Mucosa of stomach (tissue), 1 donor: ENCODE results near the gene TRIM31.

ENCODE experiments used
- H3K27me3 ChIP-seq: one replicate; pipeline ENCODE4 v1.7.0; 2013; ENCODE audit warnings: mild to moderate bottlenecking, low read length; ENCODE audit not compliant: control insufficient read depth, insufficient read depth
- H3K36me3 ChIP-seq: one replicate; pipeline ENCODE4 v1.7.0; 2013; ENCODE audit warnings: low read length; ENCODE audit not compliant: control insufficient read depth, insufficient read depth
- H3K4me1 ChIP-seq: one replicate; pipeline ENCODE4 v1.7.0; 2013; ENCODE audit warnings: mild to moderate bottlenecking, low read length; ENCODE audit not compliant: control insufficient read depth, insufficient read depth
- H3K4me3 ChIP-seq: one replicate; pipeline ENCODE4 v1.7.0; 2013; ENCODE audit warnings: low read length
- H3K9ac ChIP-seq: one replicate; pipeline ENCODE4 v1.7.0; 2013; ENCODE audit warnings: mild to moderate bottlenecking, low read length, moderate library complexity
- H3K9me3 ChIP-seq: one replicate; pipeline ENCODE4 v1.7.0; 2013; ENCODE audit warnings: mild to moderate bottlenecking, low read length, moderate library complexity; ENCODE audit not compliant: control insufficient read depth
- donor health status: Pancreatic carcinoma.

TRIM31 gene

DNA sequence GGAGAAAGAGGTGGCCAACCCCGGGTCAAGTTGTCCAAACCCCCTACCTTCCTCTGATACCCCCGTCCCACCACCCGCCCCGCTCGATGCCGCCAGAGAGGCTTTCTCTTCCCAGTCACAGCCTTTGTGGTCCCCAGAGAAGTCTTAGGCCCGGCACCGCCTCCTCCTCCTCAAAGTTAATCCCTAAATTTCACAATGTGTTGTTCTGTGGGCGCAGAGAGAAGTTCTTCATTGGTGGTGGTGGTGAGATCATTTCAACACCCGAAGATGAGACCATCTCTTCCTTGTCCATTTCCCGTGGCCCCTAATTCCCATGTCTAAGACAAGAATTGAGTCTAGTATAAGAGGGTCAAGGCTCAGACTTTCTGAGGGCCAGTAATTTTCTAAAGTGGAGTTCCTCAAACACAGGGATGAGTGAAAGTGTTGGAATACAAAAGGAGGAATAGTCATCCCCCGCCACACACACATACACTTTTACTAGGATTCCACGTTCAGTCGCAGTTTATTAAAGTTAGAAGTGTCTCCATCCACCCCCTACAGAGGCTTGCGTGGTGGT is 10.4 kb downstream of the TRIM31 start:
- Histone ChIP-seq H3K27me3 (peaks cover 7% of the 10 kb centered on the region), H3K9ac (peak overlapping the region; percentile 55), H3K4me1 (peaks cover 50% of the 10 kb centered on the region), H3K9me3 (no peaks in the 10 kb centered on the region), H3K36me3 (no peaks in the 10 kb centered on the region), H3K4me3 (peak overlapping the region; percentile 73)

DNA sequence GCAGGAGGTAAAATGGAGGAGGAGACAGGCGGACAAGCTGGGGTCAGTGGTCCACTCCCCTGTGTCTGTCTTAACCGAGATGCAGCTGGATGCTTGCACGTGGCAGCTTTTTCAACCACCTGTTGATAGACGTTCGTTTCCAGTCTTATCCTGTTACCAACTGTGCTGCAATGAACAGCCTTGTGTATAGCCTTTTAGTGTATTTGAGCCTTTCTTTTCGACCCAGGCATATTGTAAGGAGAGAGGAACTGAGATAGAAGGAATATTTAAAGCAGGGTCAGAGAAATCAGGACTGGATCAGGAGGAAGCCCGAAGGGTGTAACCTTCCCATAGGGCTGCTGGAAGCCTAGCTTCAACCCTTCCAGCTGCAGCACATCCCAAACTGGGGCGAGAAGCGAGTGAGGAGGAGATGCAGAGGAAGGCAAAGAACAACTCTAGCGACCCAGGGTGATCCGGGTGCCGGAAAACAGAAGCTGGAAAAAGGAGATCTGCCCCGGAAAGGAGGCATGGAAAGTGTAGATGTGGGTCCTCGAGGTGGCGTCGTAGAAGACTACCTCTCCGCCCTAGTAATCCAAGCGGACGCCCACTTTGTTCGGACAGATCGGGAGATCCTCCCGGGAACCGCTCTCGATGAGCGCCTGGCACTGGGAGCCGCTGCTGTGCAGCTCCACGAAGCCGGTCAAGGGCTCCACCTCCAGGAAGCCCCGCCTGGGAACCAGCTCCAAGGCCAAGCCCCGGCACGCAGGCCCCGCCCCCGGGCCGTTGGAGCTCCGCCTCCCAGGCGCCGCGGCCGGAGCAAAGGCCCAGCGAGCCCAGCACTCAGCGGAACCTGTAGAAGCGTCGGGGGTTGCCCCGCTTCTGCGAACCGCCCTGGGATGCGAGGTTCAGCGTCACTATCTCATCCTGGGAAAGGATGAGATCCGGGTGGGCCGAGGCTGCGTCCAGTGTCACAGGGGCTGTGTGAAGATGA is 11.2 kb downstream of the TRIM31 start:
- peaks cover 7% of the 10 kb centered on the region for H3K27me3 ChIP-seq
- H3K9ac ChIP-seq, result peak overlapping the region; percentile 61
- H3K4me3 ChIP-seq, result peak overlapping the region; percentile 23
- no peaks in the 10 kb centered on the region for H3K36me3 ChIP-seq
- H3K9me3 ChIP-seq, result no peaks in the 10 kb centered on the region
- H3K4me1 ChIP-seq, result peaks cover 57% of the 10 kb centered on the region

DNA sequence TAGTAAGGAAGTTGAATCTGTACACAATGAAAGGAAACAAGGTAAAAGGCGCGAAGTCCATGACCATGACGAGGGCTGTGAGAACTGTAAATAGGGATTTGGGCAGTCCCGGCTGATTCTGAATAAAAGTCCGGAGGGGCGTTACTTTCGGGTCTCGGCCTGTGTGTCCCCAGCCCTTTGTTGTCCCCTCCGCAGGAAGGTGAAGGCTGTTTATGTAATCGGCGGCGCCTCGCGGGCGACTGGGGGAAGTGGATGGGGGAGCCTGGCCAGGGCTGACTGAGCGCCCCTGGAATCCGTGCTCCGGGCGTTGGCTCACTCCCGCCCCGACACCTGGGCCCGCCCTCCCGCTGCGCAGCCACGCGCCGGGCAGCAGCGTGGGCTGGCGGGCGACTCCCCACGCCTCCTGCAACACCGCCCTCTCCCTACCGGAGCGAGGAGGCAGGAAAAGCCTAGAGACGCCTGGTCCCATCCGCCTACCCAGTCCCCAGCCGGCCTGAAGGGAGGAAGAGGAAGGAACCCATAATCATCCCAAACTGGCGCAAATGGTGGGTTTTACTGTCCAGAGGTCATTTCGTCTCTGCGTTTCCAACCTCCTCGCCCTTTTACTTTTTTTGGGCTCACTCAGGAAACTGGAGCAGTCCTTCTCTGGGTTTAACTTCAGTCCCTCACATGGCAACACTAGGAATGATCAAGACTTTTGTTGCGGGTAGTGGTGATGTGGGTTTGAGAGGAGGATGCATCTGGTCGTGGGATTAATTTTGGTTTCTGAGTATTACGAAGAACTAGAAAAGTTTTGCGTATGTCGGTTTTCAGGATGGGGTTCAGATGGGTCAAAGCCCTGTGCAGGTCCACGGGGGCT is 12.1 kb downstream of the TRIM31 start:
- Histone ChIP-seq H3K9me3 (no peaks in the 10 kb centered on the region), H3K9ac (peak overlapping the region; percentile 66), H3K27me3 (peaks cover 7% of the 10 kb centered on the region), H3K36me3 (no peaks in the 10 kb centered on the region), H3K4me3 (peak overlapping the region; percentile 23), H3K4me1 (peaks cover 66% of the 10 kb centered on the region)

DNA sequence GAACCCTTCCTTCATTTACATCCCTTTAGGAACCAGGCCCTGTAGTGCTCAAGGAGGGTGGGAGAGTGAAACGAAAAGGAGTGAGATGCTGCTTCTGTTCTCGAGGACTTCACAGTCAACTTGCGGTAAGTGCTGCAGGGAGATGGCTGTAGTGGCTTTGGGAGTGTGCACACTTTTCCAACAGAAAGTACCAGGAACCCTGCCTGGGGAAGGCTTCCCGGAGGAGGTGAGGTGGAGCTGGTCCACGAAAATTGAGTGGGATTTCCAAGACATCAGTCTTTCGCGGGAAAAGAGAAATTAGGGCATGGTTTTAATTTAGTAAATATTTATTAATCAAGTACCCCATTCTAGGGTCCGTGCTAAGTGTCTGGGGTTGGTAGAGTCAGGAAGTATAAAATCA is 12.7 kb downstream of the TRIM31 start:
- H3K36me3 ChIP-seq, result no peaks in the 10 kb centered on the region
- no peak overlapping the region for H3K4me3 ChIP-seq
- H3K4me1 ChIP-seq, result peaks cover 72% of the 10 kb centered on the region
- no peaks in the 10 kb centered on the region for H3K9me3 ChIP-seq
- H3K9ac ChIP-seq, result peak overlapping the region; percentile 66
- peaks cover 7% of the 10 kb centered on the region for H3K27me3 ChIP-seq

DNA sequence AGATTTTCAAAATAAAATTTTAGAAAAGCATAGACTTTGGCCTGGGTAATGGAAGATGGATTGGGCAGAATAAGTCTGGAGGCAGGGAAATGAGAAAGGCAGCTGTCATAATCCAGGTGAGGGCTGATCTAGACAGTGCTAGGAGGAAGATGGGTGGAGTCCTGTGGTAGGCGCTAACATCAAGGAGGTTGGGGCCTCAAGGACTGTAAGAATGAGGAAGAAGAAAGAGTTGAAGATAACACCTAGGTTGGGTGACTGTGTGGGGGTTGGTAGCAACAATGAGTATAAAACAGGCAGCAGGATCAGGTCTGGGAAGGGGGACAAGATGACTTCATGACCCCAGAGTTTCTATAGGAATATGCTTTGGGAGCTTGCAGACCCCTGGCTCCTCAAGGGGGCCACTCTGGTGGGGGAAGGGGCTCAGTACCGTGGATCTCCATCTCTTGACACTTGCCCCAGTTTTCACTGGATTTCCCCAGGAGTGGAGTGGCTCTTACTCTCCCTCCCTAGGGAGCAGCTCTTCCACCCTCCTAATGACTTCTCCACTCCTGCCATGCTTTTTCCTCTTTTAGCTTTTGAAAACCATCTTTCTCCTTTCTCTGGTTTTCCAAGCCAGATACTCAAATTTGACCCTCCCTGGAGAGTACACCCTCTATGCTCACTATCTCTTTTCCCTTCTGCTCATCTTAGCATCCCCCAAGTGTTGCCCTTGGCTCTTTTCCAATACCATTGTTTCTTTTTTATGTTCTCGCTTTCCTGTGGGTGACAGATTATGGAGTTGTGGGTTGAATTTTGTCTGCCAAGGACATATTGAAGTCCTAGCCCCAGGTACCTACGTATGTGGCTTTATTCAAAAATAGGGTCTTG is 14.8 kb downstream of the TRIM31 start:
- Histone ChIP-seq H3K4me1 (peaks cover 81% of the 10 kb centered on the region), H3K4me3 (no peak overlapping the region), H3K27me3 (peaks cover 7% of the 10 kb centered on the region), H3K9ac (no peak overlapping the region), H3K9me3 (no peaks in the 10 kb centered on the region), H3K36me3 (no peaks in the 10 kb centered on the region)

DNA sequence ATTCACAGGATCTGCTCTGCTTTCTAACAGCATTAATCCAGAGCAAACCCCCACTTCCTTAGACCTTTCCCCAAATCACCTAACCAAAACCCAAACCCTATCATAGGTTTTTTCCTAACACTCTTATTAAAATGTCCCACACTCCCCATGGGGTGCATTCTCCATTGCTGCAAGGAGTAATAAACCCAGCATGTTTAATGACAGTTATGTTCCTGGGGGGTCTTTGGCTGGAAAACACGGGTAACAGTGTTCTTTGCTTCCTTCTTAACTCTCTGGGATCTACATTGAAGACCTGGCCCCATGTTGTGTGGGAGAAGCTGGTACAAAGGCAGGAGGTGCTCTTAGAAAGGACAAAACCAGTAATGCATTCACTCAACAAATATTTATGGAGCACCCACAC is 16.1 kb downstream of the TRIM31 start:
- H3K4me3 ChIP-seq, result no peak overlapping the region
- H3K9ac ChIP-seq, result no peak overlapping the region
- H3K27me3 ChIP-seq, result peaks cover 7% of the 10 kb centered on the region
- H3K36me3 ChIP-seq, result no peaks in the 10 kb centered on the region
- peaks cover 78% of the 10 kb centered on the region for H3K4me1 ChIP-seq
- no peaks in the 10 kb centered on the region for H3K9me3 ChIP-seq

DNA sequence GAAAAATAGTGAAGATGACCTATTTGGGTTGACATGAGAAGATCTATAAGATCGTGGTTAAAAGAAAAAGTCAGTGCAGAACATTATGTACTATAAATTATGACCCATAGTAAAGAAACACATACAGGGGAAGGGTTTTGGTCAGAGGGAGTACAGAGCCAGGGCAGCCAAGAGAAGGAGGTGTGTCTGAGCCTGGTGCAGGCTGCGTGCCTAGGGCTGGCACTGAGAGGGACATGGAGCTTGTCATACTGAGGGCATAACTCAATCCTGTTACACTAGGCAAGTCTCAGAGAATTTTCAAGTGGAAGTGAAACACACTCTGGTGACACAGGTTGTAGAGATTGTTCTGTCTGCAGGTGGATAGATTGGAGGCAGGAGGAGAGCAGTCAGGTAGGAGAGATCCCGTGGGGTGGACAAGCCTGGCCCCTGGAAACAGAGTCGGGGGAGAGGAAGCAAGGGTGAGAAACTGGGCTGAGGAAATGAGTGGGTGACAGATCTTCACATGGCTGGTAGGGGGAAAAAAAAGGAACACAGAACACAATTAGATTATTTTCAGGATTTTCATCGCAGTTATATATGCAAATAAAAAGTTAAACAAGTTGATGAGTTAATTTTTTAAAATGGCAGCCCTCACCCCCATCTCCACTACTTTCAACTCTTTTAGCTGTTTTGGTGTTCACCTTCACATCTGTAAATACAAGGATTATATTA is 18.8 kb downstream of the TRIM31 start:
- Histone ChIP-seq H3K4me3 (no peak overlapping the region), H3K27me3 (no peaks in the 10 kb centered on the region), H3K9ac (no peak overlapping the region), H3K36me3 (no peaks in the 10 kb centered on the region), H3K4me1 (peaks cover 72% of the 10 kb centered on the region), H3K9me3 (no peaks in the 10 kb centered on the region)

DNA sequence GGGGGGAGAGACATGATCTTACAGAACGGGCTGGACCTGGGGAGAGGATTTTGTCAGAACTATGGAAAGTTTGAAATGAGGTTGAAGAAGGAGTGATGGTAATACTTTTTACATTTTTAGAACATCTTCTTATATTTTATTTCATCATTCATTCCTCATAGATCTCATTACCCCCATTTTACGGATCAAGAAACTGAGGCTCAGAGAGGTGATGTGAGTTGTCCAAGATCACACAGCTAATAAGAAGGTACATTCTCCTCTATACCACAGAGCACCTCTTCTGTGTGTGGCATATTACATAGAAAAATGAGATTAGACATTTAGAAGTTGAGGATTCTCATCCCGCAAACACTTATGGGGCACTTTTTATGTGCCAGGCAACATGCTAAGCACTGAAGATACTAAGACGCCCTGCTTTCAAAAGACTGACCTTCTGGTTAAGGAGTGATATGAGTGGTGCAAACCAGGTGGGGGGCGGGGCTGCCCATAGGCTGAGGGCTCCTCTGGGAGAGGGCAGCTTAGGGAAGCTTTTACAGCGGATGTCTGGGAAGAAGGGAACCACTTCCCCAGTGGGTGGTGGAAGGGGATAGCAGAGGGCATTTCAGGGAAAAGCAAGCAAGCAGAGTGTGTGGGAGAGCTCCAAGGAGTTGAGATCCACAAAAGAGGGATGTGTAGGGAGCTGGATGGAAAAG is 19.9 kb downstream of the TRIM31 start:
- Histone ChIP-seq H3K9ac (no peak overlapping the region), H3K36me3 (no peaks in the 10 kb centered on the region), H3K9me3 (no peaks in the 10 kb centered on the region), H3K4me1 (peaks cover 64% of the 10 kb centered on the region), H3K4me3 (no peak overlapping the region), H3K27me3 (no peaks in the 10 kb centered on the region)

DNA sequence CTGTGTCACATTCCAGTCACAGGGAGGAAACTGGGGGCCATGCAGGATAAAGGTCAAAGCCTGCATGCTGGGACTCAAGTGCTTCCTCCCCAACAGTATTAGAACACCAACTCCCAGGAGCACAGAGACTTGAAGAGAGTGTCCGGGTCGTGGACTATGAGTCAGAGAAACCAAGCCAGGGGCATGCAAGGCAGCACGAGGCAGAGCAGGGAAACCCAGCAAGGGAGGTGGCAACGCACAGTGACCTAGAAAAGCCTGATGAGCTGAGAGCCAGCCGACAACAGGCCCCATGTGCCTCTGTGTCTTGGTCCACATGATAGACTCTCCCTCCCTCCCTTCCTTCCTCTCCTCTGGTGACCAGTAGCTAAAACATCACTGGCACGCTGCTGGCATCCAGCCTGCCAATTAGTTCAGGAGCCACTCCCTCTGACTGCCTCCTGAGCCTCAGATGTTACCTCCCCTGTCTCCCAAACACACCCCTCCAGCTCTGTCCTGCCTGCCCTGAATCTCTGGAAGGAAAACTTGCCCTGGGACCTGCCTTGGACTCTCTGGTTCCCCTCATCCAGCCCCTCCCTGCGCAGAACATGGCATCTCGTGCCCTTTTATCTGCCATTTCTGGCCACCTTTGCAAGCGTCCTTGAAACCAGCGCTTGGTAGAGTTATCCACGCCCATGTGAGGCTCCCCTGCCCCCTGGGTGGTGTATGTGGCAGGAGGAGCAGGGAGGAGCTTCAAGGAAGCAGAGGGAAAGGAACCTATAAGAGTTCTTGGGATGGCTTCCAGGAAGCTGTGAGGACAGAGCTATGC is 21.1 kb downstream of the TRIM31 start:
- peak overlapping the region; percentile 28 for H3K9ac ChIP-seq
- H3K27me3 ChIP-seq, result no peaks in the 10 kb centered on the region
- no peaks in the 10 kb centered on the region for H3K36me3 ChIP-seq
- H3K4me3 ChIP-seq, result no peak overlapping the region
- H3K9me3 ChIP-seq, result no peaks in the 10 kb centered on the region
- peaks cover 52% of the 10 kb centered on the region for H3K4me1 ChIP-seq

DNA sequence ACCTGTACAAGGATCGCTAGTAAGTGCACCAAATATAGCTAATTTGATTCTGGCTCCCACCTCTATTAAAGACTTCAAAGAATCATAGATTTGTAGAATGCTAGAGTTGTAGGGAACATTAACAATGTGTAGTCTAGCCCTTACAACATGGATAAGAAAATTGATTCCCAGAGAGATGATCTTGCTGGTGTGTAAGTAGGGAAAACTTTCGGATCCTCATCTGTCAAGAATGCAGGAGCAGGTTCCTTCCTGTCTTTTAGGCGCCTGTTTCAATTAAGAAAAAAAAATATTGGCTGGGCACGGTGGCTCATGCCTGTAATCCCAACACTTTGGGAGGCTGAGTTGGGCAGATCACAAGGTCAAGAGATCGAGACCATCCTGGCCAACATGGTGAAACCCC is 25.0 kb downstream of the TRIM31 start:
- H3K27me3 ChIP-seq, result no peaks in the 10 kb centered on the region
- H3K4me1 ChIP-seq, result peaks cover 17% of the 10 kb centered on the region
- H3K9me3 ChIP-seq, result no peaks in the 10 kb centered on the region
- no peak overlapping the region for H3K4me3 ChIP-seq
- no peaks in the 10 kb centered on the region for H3K36me3 ChIP-seq
- H3K9ac ChIP-seq, result no peak overlapping the region
